NCI-H226 (cell line): Measurements from ENCODE around the gene ZNF746.
"Not testable (repeated sequence)": the region's sequence is repeated elsewhere in the genome, so short reads cannot be mapped to it uniquely, and the experiment has no call there.

ENCODE experiments used
- DNase-seq: peaks from one replicate; pipeline ENCODE4 v3.0.0-alpha.2; 2015

Gene ZNF746

DNA sequence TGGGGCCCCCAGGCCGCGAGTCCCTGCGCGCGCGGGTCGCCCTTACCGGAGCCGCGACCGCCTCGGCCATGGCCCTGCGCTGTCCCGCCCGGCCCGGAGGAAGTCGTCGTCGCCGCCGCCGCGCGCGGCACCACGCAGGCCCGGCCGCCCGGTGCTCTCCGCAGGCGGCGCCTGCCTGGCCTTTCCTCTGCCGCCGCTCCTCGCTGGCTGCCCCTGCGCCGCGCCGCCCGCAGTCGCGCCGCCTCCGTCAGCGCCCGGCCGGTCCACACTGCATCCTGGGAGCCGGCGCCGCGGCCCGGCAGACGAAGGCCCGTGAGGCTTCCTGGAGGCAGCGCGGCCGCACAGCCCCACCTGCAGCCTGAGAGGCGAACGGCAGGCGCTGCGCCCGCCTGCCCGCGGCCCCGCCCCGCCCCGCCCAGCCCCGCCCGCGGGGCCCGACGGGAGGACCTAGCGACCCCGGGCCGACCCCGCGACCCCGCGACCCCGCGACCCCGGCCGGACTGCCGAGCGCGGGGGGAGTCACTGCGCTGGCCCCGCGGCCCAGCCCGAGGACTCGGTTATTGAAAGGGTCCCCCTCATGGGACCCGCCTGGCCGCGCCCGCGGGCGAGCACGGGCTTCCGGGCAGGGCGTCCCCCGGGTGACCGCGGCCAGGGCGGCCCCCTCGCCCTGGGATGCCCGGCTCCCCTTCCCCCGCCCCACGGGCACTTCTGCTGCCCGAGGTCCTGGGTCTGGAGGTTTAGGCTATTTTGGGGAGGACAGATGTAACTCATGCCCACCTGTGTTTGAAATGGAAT is at the start of gene ZNF746:
Gene ZNF746, minus strand, starts transcription at position 343 of the 795 bp plus-strand sequence. Its CDS starts 273 bp downstream, at position 70.
- peak; percentile 80 for DNase-seq

DNA sequence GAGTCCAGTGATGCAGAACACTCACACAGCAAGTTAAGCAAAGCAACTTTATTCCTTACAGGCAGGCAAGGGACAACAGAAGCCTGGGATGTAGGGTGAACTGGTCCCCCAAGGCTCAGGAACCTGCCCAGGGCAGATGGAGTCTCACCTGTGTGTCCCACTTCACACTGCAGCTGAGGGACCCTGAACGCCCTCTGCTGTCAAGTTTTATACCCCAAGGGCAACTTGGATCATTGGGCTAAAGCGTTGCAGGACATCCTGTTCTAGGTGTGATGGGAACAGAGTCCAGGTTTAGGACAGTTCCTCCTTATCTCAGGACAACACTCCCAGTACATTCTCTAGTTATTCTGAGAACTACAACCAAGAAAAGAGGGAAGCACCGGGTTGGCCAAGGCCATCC is 49.5 kb upstream of the ZNF746 start:
- DNase-seq, result no peak

- DNase-seq, result no peak
These were observed 48.7 kb upstream of the ZNF746 start for GRCh38 chr7:149546331-149546730.

GRCh38 chr7:149544028-149544427 is 46.4 kb upstream of the ZNF746 start:
- DNase-seq, result no peak

- DNase-seq, result no peak
These were observed 35.0 kb upstream of the ZNF746 start for GRCh38 chr7:149532654-149533053.

DNA sequence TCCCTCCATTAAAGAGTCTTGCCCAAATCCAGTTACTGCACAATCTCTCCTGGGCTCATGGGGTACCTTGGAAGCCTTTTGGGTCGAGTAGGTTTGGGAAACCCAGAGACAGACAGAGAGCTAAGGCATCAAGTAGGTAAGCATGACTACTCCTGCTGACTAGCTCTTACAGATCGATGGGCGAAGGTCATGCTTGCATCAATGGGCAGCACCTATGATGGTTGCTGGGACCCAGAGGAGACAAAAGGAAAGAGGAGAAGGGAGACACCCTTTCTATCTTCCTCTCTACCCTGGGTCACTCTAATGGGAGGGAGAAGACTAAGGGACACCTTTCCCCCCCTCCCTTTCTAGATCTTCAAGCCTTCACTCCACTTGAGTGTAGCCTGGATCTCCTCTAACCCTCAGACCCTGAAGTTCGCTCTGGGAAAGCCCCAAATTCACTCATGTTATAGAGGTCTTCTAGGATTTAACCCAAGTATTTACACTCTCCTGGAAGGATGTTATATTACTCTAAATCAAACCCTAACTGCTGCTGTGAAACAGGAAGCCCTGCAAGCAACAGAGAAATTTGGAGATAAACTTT is 31.6 kb upstream of the ZNF746 start:
- DNase-seq, result no peak

GRCh38 chr7:149527414-149527813 is 29.8 kb upstream of the ZNF746 start:
- no peak for DNase-seq

GRCh38 chr7:149525280-149525679 is 27.7 kb upstream of the ZNF746 start:
- DNase-seq, result no peak

- peak; percentile 13 for DNase-seq
These were observed 26.8 kb upstream of the ZNF746 start for GRCh38 chr7:149524394-149524793.

- DNase-seq, result no peak
These were observed 12.6 kb upstream of the ZNF746 start for GRCh38 chr7:149510248-149510647.

DNA sequence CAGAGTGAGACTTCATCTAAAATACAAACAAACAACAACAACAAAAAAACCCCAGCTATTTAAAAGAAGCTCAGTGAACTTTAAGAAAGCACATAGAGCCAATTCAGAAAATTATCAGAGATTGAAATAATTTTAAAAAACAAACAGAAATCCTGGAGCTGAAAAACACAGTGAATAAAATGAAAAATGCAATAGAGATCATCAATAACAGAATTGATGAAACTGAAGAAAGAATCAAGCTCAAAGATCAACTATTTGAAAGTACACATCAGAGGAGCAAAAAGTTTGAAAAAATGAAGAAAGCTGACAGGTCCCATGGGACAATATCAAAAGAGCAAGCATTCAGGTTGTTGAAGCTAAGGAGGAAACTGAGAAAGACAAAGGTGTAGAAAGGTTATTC is 12.2 kb upstream of the ZNF746 start:
- no peak for DNase-seq

DNA sequence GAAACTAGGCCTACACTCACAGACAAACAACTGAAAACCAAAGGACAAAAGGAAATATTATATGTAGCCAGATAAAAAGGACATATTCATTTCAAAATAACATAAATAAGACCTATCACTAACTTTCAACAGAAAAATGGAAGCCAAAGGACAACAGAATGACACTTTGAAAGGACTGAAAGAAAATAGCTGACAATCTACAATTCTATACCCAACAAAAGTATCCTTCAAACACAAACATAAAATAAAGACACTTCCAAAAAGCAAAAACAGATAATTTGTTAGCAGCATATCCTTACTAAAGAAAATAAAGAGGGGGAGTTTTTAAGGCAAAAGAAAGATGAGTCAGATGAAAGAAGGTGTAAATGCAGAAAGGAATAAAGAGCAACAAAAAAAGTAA is 7.9 kb upstream of the ZNF746 start:
- DNase-seq, result no peak

- DNase-seq, result no peak
These were observed 4.0 kb upstream of the ZNF746 start for GRCh38 chr7:149501651-149502050.

GRCh38 chr7:149500910-149501309 is 3.3 kb upstream of the ZNF746 start:
- no peak for DNase-seq

GRCh38 chr7:149500201-149500600 is 2.6 kb upstream of the ZNF746 start:
- no peak for DNase-seq

DNA sequence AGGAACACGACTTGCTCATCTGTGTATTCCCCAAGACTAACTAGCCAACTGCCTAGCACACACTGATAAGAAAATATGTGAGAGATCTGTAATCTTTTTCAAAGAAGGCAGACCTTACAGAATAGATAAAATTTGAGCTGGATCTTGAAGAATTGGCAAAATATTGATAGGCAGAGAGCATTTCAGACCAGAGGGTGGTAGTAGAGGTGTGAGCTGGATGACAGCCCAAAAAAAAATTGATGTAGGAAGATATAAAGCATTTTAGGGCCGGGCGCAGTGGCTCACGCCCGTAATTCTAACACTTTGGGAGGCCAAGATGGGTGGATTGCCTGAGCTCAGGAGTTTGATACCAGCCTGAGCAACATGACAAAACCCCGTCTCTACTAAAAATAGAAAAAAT is 1.2 kb upstream of the ZNF746 start:
- DNase-seq, result no peak

DNA sequence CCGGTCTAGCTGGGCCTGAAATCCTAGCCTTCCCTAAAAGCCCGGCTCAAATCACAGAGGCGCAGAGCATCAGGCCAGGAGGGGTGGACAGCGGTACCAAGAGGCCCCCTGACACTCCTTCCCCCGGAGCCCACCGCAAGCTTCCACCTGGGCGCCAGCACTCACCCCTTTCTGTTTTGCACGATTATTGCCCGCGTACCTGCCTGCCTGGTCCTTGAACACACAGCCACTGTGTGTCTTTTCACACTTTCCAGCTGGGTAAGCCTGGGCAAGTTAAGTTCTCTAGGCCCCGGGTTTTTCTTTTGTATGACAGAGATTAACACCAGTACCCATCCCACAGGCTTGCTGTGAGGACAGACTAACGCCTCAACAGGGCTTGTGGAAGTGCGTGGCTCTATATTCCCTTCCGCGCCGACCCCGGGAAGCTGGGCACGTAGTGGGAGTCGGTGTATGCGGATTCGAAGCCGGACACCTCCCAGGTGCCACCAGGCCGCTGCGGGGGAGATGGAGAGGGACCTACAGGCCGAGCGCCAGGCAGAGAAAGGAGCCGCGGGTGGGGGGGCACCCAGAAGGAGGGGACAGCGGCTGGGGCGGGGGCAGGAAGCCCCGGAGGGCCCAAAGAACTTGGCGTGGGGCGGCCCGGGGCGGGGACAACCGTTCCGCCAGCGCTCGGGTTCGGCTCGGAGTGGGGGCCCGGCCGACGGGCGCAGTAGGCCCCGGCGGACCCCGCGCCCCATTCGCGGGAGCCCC is 792 bp downstream of the ZNF746 start:
- peak; percentile 18 for DNase-seq

DNA sequence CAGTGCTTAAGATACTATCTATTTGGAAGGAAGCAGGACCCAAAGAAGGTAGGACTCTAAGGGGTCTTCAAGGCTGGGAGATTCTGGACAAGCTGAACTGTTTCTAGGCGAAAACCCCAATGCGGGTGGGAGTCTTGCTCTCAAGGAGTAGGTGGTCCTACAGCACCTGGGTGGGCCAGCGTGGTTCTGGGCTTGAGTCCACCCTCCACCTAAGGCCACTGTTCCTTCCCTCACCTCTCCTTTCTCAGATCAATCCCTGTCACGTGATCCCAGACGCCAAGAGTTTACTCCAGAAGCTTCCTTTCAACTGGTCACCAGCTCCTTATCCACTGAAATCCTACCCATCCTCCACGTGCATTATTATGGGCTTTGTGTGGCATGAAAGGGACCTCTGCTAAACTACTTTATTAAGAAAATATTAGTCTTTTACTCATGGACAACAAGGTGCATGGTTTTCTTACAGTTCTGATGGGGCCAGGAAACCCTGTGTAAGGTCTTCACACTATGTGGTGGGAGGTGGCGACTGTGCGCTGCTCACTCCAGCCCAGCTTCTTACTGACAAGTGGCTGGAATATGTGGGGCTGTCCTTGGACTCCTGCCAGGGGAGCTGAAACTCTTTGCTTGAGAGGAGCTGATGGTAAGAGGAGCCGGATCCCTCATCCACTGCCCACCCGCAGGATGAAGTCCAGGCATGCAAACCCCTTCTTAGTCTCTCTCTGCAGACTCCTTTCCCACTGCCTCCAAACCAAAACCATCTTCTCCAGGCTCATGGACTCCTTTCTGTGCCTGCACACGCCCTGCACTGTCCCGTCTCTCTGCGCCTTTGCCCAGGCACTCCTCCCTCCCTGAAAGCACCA is 1.6 kb downstream of the ZNF746 start:
- peak; percentile 49 for DNase-seq

GRCh38 chr7:149494738-149495368 is 2.8 kb downstream of the ZNF746 start:
- DNase-seq, result no peak

GRCh38 chr7:149493975-149494374 is 3.6 kb downstream of the ZNF746 start:
- not testable (repeated sequence) for DNase-seq

GRCh38 chr7:149493366-149493765 is 4.2 kb downstream of the ZNF746 start:
- DNase-seq, result no peak

DNA sequence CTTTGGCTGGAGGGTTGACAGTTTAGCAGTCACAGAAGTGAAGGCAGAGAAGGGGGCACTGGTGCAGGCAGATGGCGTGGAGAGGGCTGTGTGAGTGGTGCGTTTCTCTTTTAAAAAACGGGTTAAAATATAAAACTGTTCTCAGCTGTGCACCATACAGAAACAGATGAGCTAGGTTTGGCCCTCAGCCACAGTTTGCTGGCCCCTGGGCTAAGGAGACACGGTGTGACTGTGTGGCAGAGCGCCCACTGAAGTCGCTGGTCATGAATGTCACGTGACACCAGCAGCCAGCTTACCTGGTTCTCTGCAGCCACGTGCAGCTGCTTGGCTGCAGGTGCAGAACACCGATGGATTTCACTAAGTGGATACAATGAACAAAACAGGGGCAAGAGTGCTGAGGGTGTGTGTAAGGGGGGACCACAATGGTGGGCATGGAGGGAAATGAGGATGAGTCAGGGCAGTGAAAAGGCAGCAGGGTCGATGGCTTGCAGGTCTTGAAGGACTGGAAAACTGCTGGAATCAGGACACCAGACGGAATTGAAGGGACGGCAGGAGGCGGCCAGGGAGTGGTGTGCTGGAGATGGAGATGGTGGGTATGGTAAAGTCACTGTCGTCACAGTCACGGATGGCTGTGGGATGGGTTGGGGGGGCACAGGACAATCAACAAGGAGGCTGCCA is 7.4 kb downstream of the ZNF746 start:
- DNase-seq, result no peak
